CD4-positive, alpha-beta T cell treated with Interleukin-4 for 1 hour (primary cell): ENCODE measurements around the gene NTM.

Experiments used
- DNase-seq, 2 donors: peaks; one replicate each; pipeline ENCODE4 v3.0.0-alpha.2; 2020 to 2022

The NTM gene

GRCh38 chr11:131749101-131749500 lies 378.7 kb downstream of the NTM start:
- no peak for DNase-seq

GRCh38 chr11:131750152-131750551 lies 379.7 kb downstream of the NTM start:
- DNase-seq = no peak

GRCh38 chr11:131750692-131751091 lies 380.3 kb downstream of the NTM start:
- DNase-seq = no peak

- DNase-seq = no peak
Observed at GRCh38 chr11:131754671-131755070, 384.3 kb downstream of the NTM start.

GRCh38 chr11:131756479-131757110 lies 386.2 kb downstream of the NTM start:
- no peak for DNase-seq

- no peak for DNase-seq
Observed at GRCh38 chr11:131758726-131759125, 388.3 kb downstream of the NTM start.

GRCh38 chr11:131759140-131759539 lies 388.7 kb downstream of the NTM start:
- no peak for DNase-seq

GRCh38 chr11:131760091-131761061 lies 390.0 kb downstream of the NTM start:
- no peak for DNase-seq

- no peak for DNase-seq
Observed at GRCh38 chr11:131762346-131763110, 392.1 kb downstream of the NTM start.

- no peak for DNase-seq
Observed at GRCh38 chr11:131763193-131763890, 392.9 kb downstream of the NTM start.

GRCh38 chr11:131764126-131764525 lies 393.7 kb downstream of the NTM start:
- DNase-seq = no peak

- no peak for DNase-seq
Observed at GRCh38 chr11:131764649-131765048, 394.2 kb downstream of the NTM start.

- no peak for DNase-seq
Observed at GRCh38 chr11:131766637-131767036, 396.2 kb downstream of the NTM start.

GRCh38 chr11:131767421-131767820 lies 397.0 kb downstream of the NTM start:
- no peak for DNase-seq

- DNase-seq = no peak
Observed at GRCh38 chr11:131770801-131771200, 400.4 kb downstream of the NTM start.

- no peak for DNase-seq
Observed at GRCh38 chr11:131771471-131771870, 401.1 kb downstream of the NTM start.

GRCh38 chr11:131773626-131774025 lies 403.2 kb downstream of the NTM start:
- DNase-seq = no peak

- DNase-seq = no peak
Observed at GRCh38 chr11:131776211-131776610, 405.8 kb downstream of the NTM start.

GRCh38 chr11:131785801-131786200 lies 415.4 kb downstream of the NTM start:
- no peak for DNase-seq

GRCh38 chr11:131787119-131787518 lies 416.7 kb downstream of the NTM start:
- DNase-seq = no peak

GRCh38 chr11:131790586-131790985 lies 420.2 kb downstream of the NTM start:
- no peak for DNase-seq

- DNase-seq = no peak
Observed at GRCh38 chr11:131792243-131792642, 421.8 kb downstream of the NTM start.

- no peak for DNase-seq
Observed at GRCh38 chr11:131796089-131796488, 425.7 kb downstream of the NTM start.
